HG02870 (cell line): ENCODE data around the gene ZNF526.
"Not testable (repeated sequence)": the region's sequence is repeated elsewhere in the genome, so short reads cannot be mapped to it uniquely, and the experiment has no call there.

Experiments
- ATAC-seq: cut with Tn5 transposase; IDR thresholded peaks from one replicate; pipeline ENCODE4 v1.9.1; 2021; ENCODE audit warnings: mild to moderate bottlenecking, moderate library complexity; ENCODE audit not compliant: unreplicated experiment

The ZNF526 gene

GRCh38 chr19:42257842-42258241 lies 37.7 kb downstream of the ZNF526 start:
- not testable (repeated sequence) for ATAC-seq

DNA sequence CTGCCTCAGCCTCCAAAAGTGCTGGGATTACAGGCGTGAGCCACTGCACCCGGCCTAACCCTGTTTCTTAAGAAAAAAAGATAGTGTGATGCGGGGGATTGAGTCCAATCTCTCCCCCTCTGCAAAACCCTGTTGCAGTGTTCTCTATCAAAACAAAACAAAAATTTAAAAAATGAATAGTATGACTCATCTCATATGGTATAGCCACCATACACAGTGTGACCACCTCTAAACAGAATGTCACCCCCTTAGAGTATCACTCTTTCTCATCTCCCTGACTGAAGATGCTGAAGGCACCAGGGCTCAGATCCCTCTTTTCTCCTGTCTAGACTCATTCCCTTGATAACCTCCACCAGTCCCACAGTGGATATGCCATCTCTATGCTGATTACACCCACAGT lies 41.7 kb downstream of the ZNF526 start:
- no peak for ATAC-seq

- not testable (repeated sequence) for ATAC-seq
These were observed 46.0 kb downstream of the ZNF526 start for GRCh38 chr19:42266105-42266504.

GRCh38 chr19:42266928-42267603 lies 47.0 kb downstream of the ZNF526 start:
- not testable (repeated sequence) for ATAC-seq

DNA sequence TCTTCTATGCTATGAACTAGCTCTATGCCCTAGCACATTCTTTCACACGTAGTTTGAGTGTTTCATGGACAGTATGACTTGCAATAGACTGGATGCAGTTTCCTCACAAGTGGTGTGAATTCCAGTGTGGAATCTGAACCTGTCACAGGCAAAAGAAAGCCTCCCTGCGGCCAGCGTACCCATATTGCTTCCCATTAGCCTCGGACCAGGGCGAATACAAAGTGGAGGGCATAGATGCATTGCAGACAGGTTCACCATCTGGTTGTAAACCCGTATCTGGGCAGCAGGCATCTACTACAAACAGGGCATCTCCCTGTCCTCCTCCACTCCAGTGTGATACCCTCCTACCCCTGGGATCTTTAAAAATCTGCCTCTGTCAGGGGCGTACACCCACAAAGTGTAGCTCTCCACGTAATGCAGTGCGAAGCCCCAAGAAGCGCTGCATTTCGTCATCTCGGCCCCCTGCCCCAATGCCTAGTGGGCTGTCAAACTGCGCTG lies 47.6 kb downstream of the ZNF526 start:
- no peak for ATAC-seq

DNA sequence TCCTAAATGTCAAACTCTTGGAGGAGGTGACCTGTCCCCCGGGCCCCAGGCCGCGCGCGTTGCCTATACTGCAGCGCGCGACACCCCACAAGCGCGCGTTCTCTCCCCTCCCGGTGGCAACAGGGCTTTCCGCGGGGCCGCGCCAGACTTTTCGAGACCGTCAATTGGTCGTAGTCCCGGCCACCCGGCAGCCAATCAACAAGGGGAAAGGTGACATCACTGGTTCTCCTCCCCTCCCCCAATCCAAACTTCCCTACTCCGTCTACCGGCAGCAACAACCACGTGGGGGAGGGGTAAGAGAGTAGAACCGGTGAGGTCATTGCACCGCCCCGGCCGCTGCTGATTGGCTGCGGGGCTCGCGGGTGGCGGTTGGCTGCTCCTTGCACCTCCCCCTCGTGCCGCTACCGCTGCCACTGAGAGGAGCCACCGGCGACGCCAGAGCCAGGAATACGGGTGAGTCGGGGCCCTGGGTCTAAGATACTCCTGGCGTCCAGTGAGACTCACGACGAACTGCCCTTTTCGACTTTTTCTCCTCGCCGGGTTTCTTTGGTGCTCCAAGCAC lies 48.1 kb downstream of the ZNF526 start:
- peak; percentile 51 for ATAC-seq

GRCh38 chr19:42268704-42269477 lies 48.8 kb downstream of the ZNF526 start, which contains the start of gene CIC:
TSS of gene CIC (plus strand) at chr19:42269252. CDS start at chr19:42271784, 2,532 bp downstream.
- ATAC-seq: peak; percentile 70

DNA sequence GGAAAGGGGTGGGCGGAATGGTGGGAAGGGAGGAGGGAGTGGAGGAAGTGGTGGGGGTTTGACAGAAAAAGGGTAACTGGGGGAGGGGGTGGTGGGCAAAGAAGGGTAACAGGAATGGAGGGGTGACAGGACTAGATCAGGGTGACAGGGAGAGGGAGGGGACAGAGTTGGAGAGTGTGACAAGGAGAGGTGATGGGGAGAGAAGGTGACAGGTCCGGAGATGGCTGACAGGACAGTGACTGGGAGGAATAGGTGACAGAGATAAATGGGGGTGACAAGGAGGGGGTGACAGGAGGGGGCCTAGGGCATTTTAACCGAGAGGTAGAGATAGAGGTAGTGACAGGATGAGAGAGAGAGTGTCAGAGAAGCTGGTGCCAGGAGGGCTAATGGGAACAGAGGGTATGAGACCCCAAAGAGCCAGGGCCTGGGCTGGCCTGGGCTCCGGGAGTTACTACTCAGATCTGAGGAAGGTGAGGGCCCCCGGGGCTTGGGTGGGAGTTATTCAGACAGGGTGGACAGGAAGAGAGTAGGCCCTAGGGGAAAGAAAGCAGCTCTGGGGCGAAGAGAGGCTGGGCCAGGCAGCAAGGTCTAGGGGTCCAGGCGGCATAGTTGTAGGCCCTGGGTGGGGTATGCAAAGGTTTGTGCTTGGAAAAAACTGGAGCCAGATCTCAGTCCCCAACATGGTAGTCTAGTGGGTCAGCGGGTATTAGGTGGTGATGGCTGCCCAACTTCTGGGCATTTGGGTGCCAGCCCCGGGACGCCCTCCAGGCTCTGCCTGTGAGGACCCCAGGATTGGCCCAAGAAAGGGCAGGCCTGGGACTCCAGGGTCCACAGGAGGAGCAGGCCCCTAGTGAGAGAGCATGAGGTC lies 49.6 kb downstream of the ZNF526 start:
- no peak for ATAC-seq

GRCh38 chr19:42270346-42271044 lies 50.4 kb downstream of the ZNF526 start:
- ATAC-seq: no peak

DNA sequence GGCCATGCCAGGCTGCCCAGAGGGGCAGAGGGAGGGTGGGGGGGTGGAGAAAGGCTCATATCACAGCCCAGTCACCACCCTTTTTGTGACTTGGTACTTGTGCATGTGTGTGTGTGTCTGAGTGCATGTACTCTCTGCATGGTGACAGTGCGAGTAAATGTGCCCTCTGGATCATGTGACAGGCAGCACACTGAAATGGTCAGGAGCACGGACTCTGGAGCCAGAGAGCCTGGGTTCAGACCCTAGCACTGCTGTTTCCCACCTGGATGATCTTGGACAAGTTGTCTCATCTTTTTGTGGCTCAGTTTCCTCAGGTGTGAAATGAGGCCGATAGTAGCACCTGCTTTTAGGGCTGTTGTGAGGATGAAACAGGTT lies 50.9 kb downstream of the ZNF526 start:
- ATAC-seq: no peak

DNA sequence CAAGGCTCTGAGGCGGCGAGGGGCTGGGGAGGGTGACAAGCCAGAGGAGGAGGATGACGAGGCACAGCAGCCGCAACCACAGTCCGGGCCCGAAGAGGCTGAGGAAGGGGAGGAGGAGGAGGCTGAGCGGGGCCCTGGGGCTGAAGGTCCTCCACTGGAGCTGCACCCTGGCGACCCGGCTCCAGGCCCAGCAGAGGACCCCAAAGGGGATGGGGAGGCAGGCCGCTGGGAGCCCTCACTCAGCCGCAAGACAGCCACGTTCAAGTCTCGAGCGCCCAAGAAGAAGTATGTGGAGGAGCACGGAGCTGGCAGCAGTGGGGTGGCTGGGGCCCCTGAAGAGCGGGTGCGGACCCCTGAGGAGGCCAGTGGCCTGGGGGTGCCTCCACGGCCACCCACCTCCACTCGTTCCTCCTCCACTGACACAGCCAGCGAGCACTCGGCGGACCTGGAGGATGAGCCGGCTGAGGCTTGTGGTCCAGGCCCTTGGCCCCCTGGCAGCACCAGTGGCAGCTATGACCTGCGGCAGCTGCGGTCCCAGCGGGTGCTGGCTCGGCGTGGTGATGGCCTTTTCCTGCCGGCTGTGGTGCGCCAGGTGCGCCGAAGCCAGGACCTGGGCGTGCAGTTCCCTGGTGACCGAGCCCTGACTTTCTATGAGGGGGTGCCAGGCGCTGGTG lies 51.9 kb downstream of the ZNF526 start:
- no peak for ATAC-seq

DNA sequence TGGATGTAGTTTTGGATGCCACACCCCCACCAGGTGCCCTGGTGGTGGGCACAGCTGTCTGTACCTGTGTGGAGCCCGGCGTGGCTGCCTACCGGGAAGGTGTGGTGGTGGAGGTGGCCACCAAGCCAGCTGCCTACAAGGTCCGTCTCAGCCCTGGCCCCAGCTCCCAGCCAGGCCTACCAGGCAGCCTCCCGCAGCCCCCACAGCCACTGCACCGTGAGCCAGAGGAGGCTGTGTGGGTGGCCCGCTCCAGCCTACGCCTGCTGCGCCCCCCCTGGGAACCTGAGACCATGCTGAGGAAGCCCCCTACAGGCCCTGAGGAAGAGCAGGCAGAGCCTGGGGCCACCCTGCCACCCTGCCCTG lies 52.4 kb downstream of the ZNF526 start:
- ATAC-seq: no peak

DNA sequence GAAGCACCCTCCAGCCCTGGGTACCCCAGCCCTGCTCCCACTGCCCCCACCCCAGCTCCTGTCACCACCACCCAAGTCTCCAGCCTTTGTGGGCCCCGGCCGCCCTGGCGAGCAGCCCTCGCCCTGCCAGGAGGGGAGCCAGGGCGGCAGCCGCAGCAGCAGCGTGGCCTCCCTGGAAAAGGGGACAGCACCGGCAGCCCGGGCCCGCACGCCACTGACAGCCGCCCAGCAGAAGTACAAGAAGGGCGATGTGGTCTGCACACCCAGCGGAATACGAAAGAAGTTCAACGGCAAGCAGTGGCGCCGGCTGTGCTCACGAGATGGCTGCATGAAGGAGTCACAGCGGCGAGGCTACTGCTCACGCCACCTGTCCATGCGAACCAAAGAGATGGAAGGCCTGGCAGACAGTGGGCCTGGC lies 52.9 kb downstream of the ZNF526 start:
- no peak for ATAC-seq

- ATAC-seq: no peak
These were observed 53.4 kb downstream of the ZNF526 start for GRCh38 chr19:42273407-42274064.

GRCh38 chr19:42274065-42274682 lies 54.1 kb downstream of the ZNF526 start:
- ATAC-seq: no peak

DNA sequence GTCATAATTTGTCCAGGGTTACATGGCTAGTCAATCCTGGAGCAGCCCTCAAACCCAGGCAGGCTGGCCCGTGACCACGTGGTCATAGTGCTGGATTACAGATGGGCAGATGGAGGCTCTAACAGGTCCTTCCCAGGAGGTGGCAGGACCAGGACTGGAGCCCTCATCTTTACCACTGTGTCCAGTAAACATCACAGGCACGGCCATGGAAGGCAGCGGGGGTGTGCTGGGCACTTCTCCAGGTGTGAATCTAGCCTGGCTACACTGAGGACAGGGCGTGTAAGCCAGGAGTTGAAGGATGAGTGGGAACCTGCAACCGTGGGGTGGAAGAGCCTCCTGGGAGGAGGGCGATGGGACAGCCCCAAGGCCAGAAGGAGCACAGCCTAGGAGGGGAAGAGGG lies 55.0 kb downstream of the ZNF526 start:
- no peak for ATAC-seq

GRCh38 chr19:42275517-42275916 lies 55.4 kb downstream of the ZNF526 start:
- no peak for ATAC-seq

DNA sequence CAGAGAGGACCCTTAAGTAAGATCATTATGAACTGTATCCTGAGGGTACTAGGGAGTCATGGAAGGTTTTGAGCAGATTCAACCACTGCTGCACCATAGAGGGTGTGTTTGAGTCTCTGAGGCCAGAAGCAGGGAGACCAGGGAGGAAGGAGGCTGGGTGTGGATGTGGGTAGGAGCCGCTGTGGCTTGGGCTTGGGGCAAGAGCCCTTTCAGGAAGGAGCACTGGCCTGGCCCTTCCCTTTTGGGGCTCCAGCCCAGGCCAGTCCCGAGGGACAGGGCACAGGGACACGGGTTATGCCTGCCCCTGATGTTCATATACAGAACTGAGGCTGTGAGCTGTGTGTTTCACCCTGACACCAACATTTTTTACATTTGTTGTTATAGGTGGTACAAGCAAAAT lies 56.2 kb downstream of the ZNF526 start:
- ATAC-seq: no peak

GRCh38 chr19:42276821-42277220 lies 56.7 kb downstream of the ZNF526 start:
- no peak for ATAC-seq
